ENCODE data around the gene SH3TC1.

GRCh38 chr4:8277356-8278008, 78.4 kb downstream of the SH3TC1 start:
- TF ChIP-seq POLR2AphosphoS5 (IDR thresholded peaks at IDR 0.05; ENCODE audit: borderline replicate concordance, low read depth, low read length): no peak
- no peak for TF ChIP-seq EZH2 (IDR thresholded peaks at IDR 0.05)
- TF ChIP-seq FOXP2 (optimal IDR thresholded peaks at IDR 0.05; ENCODE audit: control extremely low read depth, extremely low read length, insufficient read depth): no peak
